KBM-7 (cell line): ENCODE results near the gene UBE2E2.

ENCODE experiments used
- DNase-seq: peaks from one replicate; pipeline ENCODE4 v3.0.0-alpha.2; 2015
- in situ Hi-C: fragments of 300-500 bp; cut with MboI; formaldehyde crosslinking; loops from 2 replicates; pipeline ENCODE4 v1.14.3; 2020; ENCODE audit warnings: low sequenced_read_pairs, low pct_unique_long_range_greater_than_20kb, mixed read lengths

Gene UBE2E2

DNA sequence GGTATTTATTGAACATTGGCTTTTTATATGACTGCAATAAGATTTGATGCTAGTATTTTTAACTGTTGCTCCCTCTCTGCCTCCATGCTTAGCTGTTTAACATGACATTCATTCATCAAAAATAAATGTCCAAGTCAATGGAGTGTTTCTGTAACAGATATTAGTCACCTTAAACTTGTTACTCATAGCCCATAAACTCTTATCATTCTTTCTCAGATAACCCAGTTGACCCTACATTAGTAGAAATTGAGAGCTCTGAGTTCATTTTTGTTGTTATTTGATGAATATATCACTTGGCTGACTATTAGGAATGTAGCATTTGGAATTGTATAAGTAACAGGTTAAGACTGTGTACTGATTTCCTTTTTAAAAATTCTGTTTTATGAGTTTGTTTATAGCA is 201.1 kb downstream of the UBE2E2 start:
- in situ Hi-C loops, result no loop called here

DNA sequence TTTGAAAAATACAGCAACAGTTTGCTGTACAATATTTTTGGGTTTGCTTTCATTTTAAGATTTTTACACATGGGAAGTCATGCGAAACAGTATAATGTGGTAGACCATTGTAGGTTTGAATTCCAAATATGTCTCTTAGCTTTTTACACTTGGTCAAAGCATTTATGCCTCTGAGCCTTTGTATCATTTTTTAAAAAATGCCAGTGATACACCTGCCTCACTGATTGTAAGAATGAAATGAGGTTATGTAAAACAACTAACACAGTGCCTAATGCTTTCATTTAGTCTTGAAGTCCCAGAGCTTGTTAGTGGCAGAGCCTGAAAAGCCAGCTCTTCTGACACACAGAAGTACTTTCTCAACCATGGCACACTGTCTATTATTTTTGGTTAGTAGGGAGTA is 202.0 kb downstream of the UBE2E2 start:
- no peak for DNase-seq
- in situ Hi-C loops, result no loop called here

More for the DNA sequence above, 201.1 kb downstream of the UBE2E2 start:
- no peak for DNase-seq

DNA sequence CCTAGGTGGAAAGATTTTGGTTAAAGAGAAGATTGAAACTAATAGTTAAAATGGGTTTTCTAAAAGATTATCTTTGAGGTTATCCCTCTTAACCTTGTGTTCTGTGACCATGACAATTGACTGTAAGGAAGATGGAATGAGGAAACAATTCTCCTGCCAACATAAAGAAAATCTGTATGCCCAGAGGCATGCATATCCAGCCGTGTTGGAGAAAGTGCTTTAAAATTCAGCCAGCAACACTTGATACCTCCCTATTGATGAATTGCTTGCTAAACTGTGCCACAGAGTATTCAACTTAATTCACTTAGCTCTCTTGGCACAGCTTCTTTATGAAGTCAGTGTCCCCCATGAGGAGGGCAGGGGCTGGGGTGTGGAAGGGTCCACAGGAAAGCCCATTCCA is 203.5 kb downstream of the UBE2E2 start:
- in situ Hi-C loops, result no loop called here

DNA sequence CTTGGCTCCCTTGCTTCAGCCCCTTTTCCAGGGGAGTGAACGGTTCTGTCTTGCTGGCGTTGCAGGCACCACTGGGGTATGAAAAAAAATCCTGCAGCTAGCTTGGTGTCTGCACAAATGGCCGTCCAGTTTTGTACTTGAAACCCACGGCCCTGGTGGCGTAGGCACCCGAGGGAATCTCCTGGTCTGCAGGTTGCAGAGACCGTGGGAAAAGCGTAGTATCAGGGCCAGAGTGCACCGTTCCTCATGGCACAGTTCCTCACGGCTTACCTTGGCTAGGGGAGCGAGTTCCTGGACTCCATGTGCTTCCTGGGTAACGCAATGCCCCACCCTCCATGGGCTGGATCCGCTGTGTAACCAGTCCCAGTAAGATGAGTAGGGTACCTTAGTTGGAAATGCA is 214.9 kb downstream of the UBE2E2 start:
- DNase-seq, result no peak
- in situ Hi-C loops, result no loop called here

More for the DNA sequence above, 203.5 kb downstream of the UBE2E2 start:
- no peak for DNase-seq

DNA sequence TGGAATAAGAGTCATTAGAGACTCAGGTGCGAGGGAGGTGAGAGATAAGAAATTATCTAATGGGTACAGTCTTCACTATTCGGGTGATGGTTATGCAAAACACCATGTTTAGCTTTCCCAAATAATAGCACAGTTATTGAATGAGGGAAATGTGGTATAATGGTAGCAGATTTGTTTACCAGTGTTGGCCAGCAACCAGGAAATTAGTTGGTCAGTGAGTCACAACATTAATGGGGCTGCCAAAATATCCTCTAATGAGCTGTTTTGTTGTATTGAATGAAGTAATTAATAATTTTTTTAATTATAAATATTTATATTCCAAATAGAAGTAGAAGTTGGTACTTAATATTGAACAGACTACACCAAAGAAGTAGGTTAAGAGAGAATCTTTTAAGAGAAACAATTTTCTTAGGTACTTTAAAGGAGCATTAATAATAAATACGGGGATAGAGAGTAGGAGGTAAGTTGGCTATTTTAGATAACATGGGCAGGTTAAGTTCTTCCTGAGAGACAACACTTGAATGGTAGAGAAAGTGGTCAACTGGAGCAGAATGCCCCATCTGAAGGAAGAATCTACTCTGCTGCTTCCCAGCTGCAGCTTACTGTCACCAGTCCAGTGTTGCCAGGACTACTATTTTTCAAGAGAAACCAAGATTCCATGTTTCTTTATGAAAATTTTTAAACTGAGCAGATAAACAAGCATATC is 218.8 kb downstream of the UBE2E2 start:
- in situ Hi-C loops, result no loop called here
- no peak for DNase-seq

DNA sequence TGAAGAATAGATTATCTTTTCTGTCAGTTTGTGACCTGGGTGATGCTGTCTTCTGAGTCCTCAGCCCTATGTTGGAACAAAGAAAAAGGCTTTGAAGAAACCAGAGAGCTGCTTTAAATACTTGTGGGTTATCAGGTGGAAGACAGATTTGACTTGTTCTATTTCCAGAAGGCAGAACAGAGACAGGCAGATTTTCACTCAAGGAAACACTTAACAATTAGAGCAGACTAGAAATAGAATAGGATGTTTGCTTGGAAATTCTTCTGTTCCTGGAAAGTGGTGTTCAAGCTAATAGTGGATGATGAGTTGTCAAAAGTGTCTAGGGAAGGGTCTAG is 219.4 kb downstream of the UBE2E2 start:
- in situ Hi-C loops, result no loop called here
- no peak for DNase-seq

DNA sequence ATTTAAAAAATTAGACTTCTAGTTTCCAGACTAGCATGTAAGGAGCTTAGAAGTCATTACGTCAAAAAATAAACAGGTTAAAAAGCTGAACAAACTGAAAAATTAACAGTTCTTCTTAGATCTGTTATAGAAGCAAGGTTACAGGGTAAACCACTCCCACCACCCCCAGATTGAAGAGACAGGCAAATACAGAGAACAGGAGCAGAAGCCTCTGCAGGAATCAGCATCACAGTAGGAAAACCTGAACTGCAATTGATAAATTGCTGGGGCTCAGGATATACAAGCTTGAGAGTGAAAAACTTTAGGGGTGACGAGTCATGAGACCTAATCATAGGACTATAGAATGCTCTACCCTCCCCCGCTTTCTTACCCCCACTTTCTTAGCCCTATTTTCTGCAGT is 222.3 kb downstream of the UBE2E2 start:
- in situ Hi-C loops, result no loop called here
- DNase-seq, result no peak

DNA sequence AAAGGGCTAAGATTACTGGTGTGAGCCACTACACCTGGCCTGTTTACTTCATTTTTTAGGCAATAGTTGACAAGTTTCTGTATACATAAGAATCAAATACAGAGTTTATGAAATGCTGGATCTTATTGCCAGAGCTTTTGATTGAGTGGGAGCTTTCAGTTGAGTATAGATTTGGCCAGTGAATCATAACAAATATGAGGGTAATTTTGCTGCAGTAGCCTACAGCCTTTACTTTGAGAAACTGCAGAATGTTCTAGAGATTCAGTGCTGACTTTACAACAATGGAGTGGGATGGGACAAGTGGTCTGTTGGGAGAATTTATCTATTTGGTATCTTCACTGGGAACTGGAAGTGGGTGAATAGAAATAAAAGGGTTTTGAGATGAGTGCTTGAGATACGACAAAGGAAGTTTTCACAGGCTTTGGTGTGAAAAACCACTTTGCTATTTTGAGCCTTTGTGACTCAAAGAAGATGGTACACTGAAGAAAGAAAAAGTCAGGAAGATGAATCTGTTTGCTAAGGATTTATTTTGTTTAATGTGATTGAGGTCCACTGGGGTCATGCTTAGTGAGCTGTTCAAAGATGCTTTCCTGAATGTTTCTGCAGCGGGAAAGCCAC is 227.8 kb downstream of the UBE2E2 start:
- no peak for DNase-seq
- in situ Hi-C loops, result no loop called here

DNA sequence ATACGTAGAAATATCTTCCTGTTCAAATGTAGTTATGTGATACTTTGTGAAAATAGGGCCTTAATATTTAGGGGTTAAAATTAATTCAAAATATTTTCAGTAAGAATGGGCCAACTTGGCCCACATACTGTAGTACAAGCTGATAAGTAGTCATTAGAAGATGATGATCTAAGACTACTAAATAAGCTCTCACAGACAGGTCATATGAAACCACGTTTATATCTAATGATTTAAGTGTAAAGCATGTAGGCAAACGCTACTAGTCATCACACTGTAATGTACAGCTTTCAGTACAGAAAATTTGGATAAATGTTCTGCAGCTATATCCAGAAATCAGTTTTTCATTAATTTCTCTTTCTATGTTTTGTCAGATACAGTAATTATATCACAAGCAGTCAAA is 228.6 kb downstream of the UBE2E2 start:
- DNase-seq, result no peak
- in situ Hi-C loops, result no loop called here

DNA sequence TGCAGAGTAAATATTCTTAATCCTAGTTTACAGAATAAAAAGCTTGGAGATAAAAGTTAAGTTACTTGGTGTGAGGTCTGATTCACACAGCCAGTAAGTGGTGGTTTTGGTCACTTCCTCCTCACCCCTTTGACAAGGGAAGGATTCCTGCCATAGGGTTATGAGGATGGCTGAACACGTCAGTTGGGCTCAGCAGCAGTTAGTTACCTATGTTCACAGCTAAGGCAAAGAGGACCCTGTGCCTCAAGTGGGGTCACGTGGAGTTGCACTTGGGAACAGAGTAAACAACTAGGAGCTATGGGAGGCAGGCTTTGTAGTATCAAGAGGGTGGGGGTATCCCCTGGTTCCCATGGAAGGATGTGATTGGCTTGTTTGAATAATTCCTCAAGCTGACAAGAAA is 232.2 kb downstream of the UBE2E2 start:
- peak; percentile 37 for DNase-seq
- in situ Hi-C loops, result no loop called here

DNA sequence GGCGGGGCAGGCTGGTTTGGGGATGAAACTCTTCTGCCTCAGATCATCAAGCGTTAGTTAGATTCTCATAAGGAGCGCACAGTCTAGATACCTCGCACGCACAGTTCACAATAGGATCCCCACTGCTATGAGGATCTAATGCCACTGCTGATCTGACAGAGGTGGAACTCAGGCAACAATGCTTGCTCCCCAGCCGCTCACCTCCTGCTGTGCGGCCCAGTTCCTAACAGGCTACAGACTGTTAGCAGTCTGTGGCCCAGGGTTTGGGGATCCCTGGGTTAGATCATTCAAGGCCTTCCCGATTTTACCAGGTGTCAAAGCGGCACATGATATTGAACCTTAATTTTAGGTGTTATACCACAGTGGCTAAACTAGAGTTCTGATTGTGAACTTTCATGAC is 232.8 kb downstream of the UBE2E2 start:
- in situ Hi-C loops, result no loop called here
- no peak for DNase-seq

DNA sequence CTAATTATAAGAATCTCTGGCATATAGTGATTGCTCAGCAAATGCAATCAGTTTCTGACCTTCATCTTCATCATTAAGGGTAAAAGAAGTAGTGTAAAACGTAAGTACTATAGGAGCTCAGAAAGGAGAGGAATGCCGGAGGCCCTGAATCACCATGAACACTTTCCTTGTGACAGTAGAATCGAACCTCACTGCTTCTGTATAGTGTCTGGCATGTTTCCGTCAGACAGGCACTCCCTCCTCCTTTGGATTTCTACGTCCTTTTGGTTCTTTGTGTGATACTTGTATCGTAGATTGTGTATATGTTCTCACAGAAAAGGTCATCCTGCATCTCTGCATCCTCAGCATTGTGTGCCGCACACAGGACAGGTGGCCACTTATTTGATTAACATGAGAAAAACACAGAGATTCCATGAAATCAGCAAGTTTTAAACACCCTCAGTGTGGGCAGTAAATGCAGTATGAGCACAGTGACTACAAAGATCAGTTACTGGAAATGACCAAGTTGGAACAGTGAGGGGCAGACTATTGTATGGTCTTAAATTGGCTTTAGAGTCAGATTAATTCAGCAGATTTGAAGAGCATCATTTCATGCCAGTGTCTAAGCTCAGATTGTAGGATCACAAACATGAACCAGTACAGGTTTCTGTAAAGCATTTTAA is 234.5 kb downstream of the UBE2E2 start:
- no peak for DNase-seq
- in situ Hi-C loops, result no loop called here

DNA sequence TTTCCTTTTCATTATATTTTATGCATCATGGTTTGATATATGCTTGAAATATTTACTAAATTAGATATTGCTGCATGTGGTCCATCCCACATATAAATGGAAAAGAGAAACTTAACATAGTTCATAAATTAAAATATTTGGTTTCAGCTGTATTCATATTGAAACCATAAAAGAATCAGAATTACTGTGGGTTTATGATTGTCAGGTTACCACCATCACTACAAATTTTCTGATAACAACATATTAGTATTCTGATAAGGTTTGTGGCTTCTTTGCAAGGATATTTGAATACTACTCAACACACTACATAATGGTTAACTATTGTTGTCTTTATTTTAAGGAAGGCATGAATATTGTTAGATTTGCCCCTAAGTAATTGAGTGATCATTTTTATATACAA is 235.5 kb downstream of the UBE2E2 start:
- in situ Hi-C loops, result no loop called here

DNA sequence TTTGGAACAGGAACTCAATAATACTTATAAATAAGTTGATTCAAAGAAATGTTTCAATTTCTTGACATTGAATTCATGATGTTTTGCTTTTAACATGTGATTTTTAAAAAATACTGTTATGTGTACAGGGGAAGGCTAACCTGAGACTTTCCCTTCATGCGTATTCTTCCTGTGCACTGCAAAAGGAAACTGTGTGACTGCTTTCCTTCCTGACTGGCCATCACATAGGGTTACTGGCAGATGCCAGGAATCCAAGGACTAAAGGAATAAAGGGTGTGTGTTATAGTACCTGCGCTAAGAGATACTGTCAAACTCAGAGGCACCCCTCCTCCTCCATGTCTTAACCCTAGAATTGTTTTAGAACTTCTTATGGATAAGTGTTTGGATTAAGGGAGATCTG is 236.0 kb downstream of the UBE2E2 start:
- in situ Hi-C loops, result no loop called here
- DNase-seq, result no peak

More for the DNA sequence above, 235.5 kb downstream of the UBE2E2 start:
- no peak for DNase-seq

DNA sequence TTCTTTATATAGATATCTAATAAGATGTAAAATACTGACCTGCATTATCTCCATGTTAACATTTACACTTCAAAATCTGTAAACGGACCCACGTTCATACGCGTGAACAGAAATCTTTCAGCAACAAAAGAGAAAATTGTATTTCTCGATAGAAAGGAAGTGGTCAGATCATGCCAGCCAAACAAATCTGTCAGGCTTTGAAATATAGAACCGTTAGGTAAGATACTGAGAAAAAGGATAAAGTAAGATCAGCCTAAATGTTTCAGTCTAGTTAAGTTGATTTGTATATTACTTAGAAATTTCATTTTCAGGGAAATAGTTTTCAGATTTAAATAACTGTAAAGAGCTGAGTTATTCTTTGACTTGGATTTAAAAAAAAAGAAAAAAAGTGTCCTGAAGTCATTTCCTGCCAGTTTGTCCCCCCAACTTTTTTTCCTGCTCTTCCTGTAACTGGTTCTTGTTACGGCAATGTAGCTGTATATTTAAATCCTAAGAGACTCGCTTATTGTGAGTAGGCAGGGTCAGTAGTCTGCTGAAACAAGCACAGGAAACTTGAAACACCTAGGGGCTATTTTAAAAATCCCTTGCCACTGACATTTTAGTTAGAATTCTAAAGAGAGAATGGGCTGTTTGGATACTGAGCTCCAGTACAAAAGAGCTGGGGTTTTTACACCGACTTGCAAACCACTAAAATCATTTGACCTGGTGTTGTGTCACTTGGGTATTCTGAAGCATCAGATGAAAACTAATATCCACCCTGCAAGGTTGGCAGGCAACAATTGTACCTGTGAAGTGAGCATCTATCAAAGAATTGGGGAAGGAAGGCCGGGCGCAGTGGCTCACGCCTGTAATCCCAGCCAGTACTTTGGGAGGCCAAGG is 237.5 kb downstream of the UBE2E2 start:
- DNase-seq, result no peak
- in situ Hi-C loops, result no loop called here

DNA sequence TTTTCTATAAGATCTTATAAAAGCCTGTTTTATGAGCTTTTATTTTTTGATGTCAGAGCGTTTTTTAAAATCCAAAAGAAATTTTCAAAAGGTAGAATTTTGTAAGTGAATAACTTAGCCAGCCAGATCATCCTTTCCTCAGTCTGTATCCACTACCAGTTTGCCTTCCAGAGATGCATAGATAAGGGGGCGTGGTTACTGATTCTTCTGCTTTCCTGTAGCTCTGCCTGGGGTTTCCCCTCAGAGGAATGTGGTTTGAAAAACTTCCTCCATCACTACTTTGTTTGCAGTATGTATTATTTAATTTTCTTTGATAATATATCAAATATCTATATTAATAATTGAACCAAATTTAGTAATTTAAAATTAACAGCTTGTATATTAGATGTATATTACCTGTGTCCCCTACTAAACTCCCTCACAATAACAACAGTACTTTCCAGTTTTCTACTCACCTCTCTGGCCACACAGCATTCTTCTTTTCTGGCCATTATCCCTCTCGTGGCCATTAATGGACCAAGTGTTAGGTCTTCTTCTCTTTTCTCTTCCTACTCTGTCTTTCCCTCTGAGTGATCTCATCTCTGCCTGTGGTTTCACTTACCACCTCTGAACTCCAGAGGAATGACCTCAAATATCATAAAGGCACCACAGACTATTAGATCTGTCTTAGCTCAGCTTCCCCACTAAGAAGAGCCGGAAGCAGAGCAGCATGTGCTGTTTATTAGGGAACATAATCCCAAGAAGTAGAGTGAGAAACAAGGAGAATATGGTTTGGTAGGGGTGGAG is 239.7 kb downstream of the UBE2E2 start:
- in situ Hi-C loops, result no loop called here
- peak; percentile 64 for DNase-seq

DNA sequence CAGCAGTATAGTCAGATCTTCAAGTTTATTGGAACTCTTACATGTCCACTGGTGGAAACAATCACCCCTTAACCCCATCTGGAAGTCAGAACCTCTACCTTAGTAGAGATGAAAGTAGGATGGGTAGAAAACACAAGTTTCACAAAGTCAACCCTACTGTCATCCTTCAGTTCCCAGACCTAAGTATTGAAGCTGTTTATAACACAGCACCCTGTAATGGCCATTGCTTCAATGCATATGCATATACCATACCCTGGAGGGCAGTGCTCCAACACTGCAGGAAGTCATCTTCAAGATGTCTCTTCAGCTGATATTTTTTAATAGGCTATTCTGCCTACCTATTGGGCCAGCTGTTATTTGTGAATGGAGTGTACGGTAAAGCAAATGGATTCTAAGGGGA is 241.3 kb downstream of the UBE2E2 start:
- DNase-seq, result no peak

DNA sequence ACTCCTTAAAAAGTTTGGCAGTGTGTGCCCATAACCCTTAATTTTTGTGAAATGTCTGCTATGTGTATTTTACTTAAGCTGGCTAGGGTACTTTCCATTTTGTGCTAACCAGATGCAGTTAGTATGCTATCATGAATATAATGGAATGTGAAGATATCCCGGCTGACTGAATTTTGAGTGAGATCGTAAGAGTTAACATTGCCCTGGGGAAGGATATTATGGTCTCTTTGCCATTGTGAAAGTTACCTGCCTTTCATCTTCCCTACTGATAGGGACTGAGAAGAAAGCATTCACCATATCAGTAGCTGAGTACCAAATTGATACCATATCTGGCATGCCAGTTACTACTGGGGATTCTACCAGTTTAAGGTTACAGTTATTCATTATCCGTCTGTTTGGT is 243.2 kb downstream of the UBE2E2 start:
- no peak for DNase-seq
- in situ Hi-C loops, result no loop called here

More for the DNA sequence above, 241.3 kb downstream of the UBE2E2 start:
- in situ Hi-C loops, result no loop called here

DNA sequence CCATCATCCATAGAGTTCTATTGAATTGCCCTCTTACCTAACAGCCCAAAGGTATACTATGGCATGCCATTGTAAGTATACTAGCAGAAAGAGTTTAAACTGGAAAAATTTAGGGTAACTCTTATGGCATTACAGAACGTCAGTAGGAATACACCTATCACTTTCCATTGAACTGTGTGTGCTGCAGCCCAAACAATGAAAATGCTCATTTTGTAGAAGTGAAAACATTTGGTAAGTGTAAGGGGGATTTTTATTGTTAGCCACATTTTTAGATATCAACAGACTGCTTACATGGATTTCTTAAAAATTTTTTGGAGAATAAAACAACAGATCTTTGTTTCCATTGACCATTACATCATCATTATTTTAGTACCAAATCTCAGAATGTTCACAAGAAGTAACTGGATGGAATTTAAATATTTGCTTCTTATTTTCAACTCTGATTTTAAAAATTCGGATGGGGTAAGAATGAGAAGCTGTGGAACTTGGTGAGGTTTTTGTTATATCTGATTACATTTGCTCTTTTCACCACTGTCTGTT is 245.9 kb downstream of the UBE2E2 start:
- no peak for DNase-seq
- in situ Hi-C loops, result no loop called here
